ENCODE data around the gene GRM4. TPM values are rescaled to one million over a fixed set of nuclear protein-coding genes. Genes with fewer than 3 reads are reported as not detected.

GRM4 gene
- polyA plus RNA-seq, 1 of the 3 experiments (the other 2 are of a cell fraction), result not detected

- ChIA-PET POLR2A (no interaction called here), CTCF (interaction anchor here (11.2 kb wide), 1 partner anchor 394 kb away, joined by 204 read pairs; no protein-coding TSS in a partner anchor)
- Histone ChIP-seq H3K4me1 (ENCODE audit: control insufficient read depth in 1 of 2, insufficient read depth in 2 of 2, low read depth in 1 of 2, low read length in 1 of 2) (no peaks in the 10 kb centered on the region), H3K9me2 (no peaks in the 10 kb centered on the region), H2AFZ (ENCODE audit: low read depth) (no peak overlapping the region), H3K27ac (ENCODE audit: low read depth in 2 of 2, low read length in 1 of 2) (no peak overlapping the region), H3K79me2 (ENCODE audit: insufficient read depth) (no peaks in the 10 kb centered on the region), H3K9ac (no peak overlapping the region), H3K9me3 (0 out of 2 replicates have a peak, but pooled peaks cover 3% of the 10 kb centered on the region), H3F3A (replicated peaks; ENCODE audit: insufficient read depth) (no peaks in the 10 kb centered on the region), H4K20me1 (ENCODE audit: insufficient read depth) (no peaks in the 10 kb centered on the region), H3K4me2 (no peak overlapping the region), H3K4me3 (ENCODE audit: low read depth in 2 of 2, low read length in 1 of 2) (no peak overlapping the region), H3K27me3 (ENCODE audit: insufficient read depth) (no peaks in the 10 kb centered on the region), H3K36me3 (replicated peaks in 1 of 2; ENCODE audit: control insufficient read depth in 1 of 2, insufficient read depth in 2 of 2, low read length in 1 of 2) (no peaks in the 10 kb centered on the region)
- no peak for DNase-seq
- TF ChIP-seq MXI1 (IDR thresholded peaks at IDR 0.05; ENCODE audit: low read depth, low read length), result no peak
- TF ChIP-seq MAX (IDR thresholded peaks at IDR 0.05; ENCODE audit: low read depth), result no peak
- TF ChIP-seq TCF12 (IDR thresholded peaks at IDR 0.05), result no peak
- TF ChIP-seq RAD21 (IDR thresholded peaks at IDR 0.05; ENCODE audit: low read length), result no peak
- TF ChIP-seq RFX5 (IDR thresholded peaks at IDR 0.05; ENCODE audit: low read length), result no peak
- TF ChIP-seq FOXJ3 (CRISPR knock-in tag; IDR thresholded peaks at IDR 0.05), result no peak
- TF ChIP-seq USF1 (IDR thresholded peaks at IDR 0.05; ENCODE audit: borderline replicate concordance, low read depth), result no peak
- no peak for TF ChIP-seq REST (IDR thresholded peaks at IDR 0.05; ENCODE audit: low read depth, low read length)
- no peak for TF ChIP-seq SMC3 (IDR thresholded peaks at IDR 0.05; ENCODE audit: low read depth, low read length)
- TF ChIP-seq CHD2 (IDR thresholded peaks at IDR 0.05; ENCODE audit: low read length, partially characterized antibody), result no peak
- no peak for TF ChIP-seq SIN3A (IDR thresholded peaks at IDR 0.05; ENCODE audit: borderline replicate concordance, low read depth, low read length)
- TF ChIP-seq GABPA (IDR thresholded peaks at IDR 0.05; ENCODE audit: low read depth), result no peak
- TF ChIP-seq FOSL2 (IDR thresholded peaks at IDR 0.05; ENCODE audit: borderline replicate concordance, low read depth), result no peak
- no peak for TF ChIP-seq FOXM1 (IDR thresholded peaks at IDR 0.05; ENCODE audit: low read depth)
- TF ChIP-seq JUND (IDR thresholded peaks at IDR 0.05), result no peak
- TF ChIP-seq RCOR1 (IDR thresholded peaks at IDR 0.05; ENCODE audit: low read length), result no peak
- TF ChIP-seq NRF1 (IDR thresholded peaks at IDR 0.05; ENCODE audit: low read depth, low read length), result no peak
- TF ChIP-seq RXRA (IDR thresholded peaks at IDR 0.05; ENCODE audit: borderline replicate concordance, low read depth), result no peak
- no peak for TF ChIP-seq YY1 (IDR thresholded peaks at IDR 0.05; ENCODE audit: low read depth)
- no peak for TF ChIP-seq CTCF (IDR thresholded peaks at IDR 0.05)
Measured at GRCh38 chr6:34159844-34160243, 14.0 kb upstream of the GRM4 start.

All from SK-N-SH (cell line).